CD4-positive, alpha-beta T cell treated with Interleukin-1 beta for 1 hour (primary cell): Measurements from ENCODE around the gene ZNF614.
"Not testable (repeated sequence)": the region's sequence is repeated elsewhere in the genome, so short reads cannot be mapped to it uniquely, and the experiment has no call there.

Experiments used
- DNase-seq, 2 donors: peaks; one replicate each; pipeline ENCODE4 v3.0.0-alpha.2; 2020 to 2022

Gene ZNF614

DNA sequence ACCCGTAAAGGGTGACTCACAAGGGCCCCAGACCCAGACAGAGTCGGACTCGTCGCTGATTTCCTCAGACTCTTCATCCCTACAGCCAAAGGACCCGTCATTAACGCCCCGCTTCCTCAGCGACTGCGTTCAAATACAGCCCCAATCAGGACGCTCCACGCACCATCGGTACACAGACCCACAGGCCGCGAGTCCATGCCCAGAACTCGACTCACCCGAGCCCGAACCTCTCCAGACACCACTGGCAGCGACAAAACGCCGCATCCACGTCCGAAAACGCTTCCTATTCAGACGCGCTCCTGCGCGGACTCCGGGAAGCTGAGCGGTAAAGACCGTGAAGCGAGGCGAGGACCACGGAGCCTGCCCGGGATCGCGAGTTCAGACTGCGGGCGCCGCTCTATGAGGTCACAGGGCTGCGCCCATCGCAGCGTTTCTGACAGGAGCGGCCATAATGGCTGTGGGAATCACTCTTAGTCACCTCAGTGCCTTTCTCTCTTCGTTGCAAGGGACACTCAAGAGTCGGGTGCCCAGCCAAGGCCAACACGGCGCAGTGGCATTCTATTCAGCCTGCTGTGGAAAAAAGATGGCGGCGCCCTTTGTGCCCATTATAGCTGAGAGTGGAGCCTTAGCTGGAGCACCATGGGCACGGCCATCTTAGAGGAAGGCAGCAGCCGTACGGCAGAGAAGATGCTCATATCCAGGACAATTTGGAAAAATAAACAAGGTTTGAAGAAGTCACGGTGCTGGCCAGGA, at the start of gene ZNF614:
Gene ZNF614, minus strand, starts transcription at position 353 of the 753 bp plus-strand sequence. CDS start 2,634 bp downstream, outside the sequence.
- DNase-seq, result peak; percentile 83 to 85

DNA sequence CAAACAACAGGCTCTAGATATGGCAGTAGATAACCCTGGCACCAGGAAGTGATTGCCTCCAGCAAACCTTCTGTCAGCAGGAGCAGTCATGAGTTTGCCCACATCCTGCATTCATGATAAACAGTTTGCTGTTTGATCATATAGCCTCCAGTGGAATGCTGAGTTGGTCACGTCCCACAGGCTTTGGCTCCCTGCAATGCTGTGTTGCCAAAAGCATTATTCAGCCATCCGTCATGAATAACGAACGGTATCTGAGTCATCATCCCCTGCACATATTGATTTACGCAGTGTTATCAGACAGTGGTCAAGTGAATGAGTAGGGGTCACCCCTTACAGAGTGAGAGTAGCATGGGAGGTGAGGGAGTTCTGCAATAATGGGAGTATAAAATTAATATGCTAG, 42.3 kb upstream of the ZNF614 start:
- DNase-seq, result no peak

- no peak for DNase-seq
Observed at GRCh38 chr19:52069653-52070052, 41.5 kb upstream of the ZNF614 start.

DNA sequence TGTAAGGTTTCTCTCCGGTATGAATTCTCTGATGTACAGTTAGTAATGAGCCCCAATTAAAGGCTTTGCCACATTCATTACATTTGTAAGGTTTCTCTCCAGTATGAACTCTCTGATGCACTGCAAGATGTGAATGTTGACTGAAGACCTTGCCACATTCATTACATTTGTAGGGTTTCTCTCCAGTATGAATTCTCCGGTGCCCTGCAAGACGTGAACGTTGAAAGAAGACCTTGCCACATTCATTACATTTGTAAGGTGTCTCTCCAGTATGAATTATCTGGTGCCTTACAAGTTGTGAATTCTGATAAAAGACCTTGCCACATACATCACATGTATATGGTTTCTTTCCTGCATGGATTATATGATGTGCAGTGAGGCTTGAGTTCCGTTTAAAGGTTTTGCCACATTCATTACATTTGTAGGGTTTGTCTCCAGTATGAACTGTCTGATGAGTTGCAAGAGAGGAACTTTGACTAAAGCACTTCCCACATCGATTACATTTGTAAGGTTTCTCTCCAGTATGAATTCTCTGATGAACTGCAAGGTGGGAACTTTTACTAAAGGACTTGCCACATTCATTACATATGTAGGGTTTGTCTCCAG, 38.2 kb upstream of the ZNF614 start:
- DNase-seq, result no peak

- DNase-seq, result no peak
Observed at GRCh38 chr19:52065399-52065798, 37.2 kb upstream of the ZNF614 start.

- not testable (repeated sequence) for DNase-seq
Observed at GRCh38 chr19:52056480-52056879, 28.3 kb upstream of the ZNF614 start.

GRCh38 chr19:52051736-52052135, 23.6 kb upstream of the ZNF614 start:
- DNase-seq, result not testable (repeated sequence)

- DNase-seq, result peak; percentile 86 to 87
Observed at GRCh38 chr19:52048555-52049501, 20.6 kb upstream of the ZNF614 start, which contains the start of gene ZNF432. TSS of gene ZNF432 (minus strand) at chr19:52048838. CDS start at chr19:52046868, 1,970 bp downstream.

- DNase-seq, result no peak
Observed at GRCh38 chr19:52039169-52039568, 11.0 kb upstream of the ZNF614 start.

DNA sequence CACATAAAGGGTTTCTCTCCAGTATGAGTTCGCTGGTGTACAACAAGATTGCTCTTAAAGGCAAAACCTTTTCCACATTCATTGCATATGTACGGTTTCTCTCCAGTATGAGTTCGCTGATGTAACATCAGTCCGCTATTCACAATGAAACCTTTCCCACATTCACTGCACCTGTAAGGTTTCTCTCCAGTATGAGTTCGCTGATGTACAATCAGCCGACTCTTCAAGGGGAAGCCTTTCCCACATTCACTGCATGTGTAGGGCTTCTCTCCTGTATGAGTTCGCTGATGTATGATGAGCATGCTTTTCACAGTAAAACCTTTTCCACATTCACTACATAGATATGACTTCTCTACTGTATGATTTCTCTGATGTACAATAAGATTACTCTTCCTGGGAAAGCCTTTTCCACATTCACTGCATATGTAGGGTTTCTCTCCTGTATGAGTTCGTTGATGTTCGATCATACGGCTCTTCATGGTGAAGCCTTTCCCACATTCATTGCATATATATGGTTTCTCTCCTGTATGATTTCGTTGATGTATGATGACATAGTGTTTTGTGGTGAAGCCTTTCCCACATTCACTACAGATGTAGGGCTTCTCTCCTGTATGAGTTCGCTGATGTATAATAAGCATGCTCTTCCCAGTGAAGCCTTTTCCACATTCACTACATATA, 6.0 kb upstream of the ZNF614 start:
- DNase-seq, result no peak

DNA sequence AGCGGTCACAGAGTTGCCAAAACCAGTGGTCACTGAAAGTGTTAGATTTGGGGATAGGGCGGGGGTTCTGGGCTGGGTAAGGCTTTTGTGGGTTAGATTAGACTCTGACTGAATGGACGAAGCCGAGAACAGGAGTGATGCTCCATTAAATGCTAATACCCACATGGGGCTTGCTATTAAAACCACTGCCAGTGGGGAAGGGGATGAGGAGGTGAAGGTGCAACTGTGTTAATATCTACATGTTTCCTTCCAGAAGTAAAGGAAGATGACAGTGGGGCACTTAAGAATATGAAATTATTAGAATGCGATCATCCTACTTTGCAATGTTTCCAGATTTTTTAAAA, 573 bp upstream of the ZNF614 start:
- no peak for DNase-seq

GRCh38 chr19:52026255-52026990, 1.8 kb downstream of the ZNF614 start:
- DNase-seq, result not testable (repeated sequence)

DNA sequence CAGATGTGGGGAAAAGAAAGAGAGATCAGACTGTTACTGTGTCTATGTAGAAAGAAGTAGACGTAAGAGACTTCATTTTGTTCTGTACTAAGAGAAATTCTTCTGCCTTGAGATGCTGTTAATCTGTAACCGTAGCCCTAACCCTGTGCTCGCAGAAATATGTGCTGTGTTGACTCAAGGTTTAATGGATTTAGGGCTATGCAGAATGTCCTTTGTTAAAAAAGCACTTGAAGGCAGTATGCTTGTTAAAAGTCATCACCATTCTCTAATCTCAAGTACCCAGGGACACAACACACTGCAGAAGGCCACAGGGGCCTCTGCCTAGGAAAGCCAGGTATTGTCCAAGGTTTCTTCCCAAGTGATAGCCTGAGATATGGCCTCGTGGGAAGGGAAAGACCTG, 3.7 kb downstream of the ZNF614 start:
- not testable (repeated sequence) for DNase-seq

GRCh38 chr19:52022193-52022592, 6.0 kb downstream of the ZNF614 start:
- DNase-seq, result no peak

- no peak for DNase-seq
Observed at GRCh38 chr19:52020506-52020905, 7.7 kb downstream of the ZNF614 start.

- DNase-seq, result no peak
Observed at GRCh38 chr19:52010674-52011073, 17.5 kb downstream of the ZNF614 start.

GRCh38 chr19:52007806-52008557, 20.2 kb downstream of the ZNF614 start, which contains the start of gene ZNF615:
TSS of gene ZNF615 (minus strand) at chr19:52008211. CDS start at chr19:52003711, 4,500 bp downstream.
- DNase-seq, result peak; percentile 84 to 89

GRCh38 chr19:52007451-52007805, 20.8 kb downstream of the ZNF614 start:
- no peak for DNase-seq

DNA sequence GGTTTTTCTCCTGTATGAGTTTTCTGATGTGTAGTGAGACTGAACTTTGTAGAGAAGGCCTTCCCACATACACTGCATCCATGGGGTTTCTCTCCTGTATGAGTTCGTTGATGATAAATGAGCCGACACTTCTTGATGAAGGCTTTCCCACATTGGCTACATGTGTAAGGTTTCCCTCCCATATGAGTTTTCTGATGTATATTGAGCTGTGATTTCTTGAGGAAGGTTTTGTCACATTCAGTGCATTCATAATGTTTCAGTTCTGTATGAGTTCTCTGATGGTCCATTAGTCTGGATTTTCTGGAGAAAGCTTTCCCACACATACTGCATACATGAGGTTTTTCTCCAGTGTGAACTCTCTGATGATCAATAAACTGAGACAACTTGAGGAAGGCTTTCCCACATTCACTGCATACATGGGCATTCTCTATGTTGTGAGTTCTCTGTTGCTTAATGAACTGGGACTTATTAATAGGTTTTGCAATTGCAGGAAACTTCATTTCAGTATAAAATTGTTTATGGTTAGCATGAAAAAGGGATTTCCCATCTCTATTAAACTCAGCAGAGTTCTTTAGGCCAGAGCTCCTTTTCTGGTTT, 34.0 kb downstream of the ZNF614 start:
- no peak for DNase-seq

- no peak for DNase-seq
Observed at GRCh38 chr19:51993422-51993821, 34.8 kb downstream of the ZNF614 start.
